ENCODE data around the gene CD200R1. TPM values are rescaled to one million over a fixed set of nuclear protein-coding genes. Genes with fewer than 3 reads are reported as not detected.

The CD200R1 gene
- total RNA-seq, 1 experiment from 2014 or later = 0.05 TPM

DNA sequence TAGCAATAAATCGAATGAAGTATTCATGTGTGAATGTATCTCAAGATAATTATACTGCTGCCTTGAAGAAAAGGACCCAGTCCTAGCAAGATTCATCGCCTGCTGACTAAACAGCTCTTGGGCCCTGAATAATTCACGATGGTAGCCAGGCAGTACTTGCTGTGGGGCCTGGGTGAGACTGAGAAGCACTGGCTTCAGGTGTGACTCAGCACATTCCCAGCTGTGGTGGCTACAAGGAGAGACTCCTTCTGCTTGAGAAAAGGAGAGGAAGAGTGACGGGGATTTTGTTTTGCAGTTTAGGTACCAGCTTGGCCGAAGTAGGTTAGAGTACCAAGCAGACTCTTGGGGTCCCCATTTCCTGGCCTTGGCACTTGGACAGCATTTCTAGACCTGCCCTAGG lies 80.6 kb downstream of the CD200R1 start:
- TF ChIP-seq, protein P1, sequence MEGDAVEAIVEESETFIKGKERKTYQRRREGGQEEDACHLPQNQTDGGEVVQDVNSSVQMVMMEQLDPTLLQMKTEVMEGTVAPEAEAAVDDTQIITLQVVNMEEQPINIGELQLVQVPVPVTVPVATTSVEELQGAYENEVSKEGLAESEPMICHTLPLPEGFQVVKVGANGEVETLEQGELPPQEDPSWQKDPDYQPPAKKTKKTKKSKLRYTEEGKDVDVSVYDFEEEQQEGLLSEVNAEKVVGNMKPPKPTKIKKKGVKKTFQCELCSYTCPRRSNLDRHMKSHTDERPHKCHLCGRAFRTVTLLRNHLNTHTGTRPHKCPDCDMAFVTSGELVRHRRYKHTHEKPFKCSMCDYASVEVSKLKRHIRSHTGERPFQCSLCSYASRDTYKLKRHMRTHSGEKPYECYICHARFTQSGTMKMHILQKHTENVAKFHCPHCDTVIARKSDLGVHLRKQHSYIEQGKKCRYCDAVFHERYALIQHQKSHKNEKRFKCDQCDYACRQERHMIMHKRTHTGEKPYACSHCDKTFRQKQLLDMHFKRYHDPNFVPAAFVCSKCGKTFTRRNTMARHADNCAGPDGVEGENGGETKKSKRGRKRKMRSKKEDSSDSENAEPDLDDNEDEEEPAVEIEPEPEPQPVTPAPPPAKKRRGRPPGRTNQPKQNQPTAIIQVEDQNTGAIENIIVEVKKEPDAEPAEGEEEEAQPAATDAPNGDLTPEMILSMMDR (IDR thresholded peaks at IDR 0.05) = no peak
- no peak for TF ChIP-seq SIN3A (IDR thresholded peaks at IDR 0.05; ENCODE audit: borderline replicate concordance, insufficient read depth, low read depth, low read length)
- no peak for TF ChIP-seq TCF7L2 (IDR thresholded peaks at IDR 0.05; ENCODE audit: low read depth, low read length)
- TF ChIP-seq, protein P2, sequence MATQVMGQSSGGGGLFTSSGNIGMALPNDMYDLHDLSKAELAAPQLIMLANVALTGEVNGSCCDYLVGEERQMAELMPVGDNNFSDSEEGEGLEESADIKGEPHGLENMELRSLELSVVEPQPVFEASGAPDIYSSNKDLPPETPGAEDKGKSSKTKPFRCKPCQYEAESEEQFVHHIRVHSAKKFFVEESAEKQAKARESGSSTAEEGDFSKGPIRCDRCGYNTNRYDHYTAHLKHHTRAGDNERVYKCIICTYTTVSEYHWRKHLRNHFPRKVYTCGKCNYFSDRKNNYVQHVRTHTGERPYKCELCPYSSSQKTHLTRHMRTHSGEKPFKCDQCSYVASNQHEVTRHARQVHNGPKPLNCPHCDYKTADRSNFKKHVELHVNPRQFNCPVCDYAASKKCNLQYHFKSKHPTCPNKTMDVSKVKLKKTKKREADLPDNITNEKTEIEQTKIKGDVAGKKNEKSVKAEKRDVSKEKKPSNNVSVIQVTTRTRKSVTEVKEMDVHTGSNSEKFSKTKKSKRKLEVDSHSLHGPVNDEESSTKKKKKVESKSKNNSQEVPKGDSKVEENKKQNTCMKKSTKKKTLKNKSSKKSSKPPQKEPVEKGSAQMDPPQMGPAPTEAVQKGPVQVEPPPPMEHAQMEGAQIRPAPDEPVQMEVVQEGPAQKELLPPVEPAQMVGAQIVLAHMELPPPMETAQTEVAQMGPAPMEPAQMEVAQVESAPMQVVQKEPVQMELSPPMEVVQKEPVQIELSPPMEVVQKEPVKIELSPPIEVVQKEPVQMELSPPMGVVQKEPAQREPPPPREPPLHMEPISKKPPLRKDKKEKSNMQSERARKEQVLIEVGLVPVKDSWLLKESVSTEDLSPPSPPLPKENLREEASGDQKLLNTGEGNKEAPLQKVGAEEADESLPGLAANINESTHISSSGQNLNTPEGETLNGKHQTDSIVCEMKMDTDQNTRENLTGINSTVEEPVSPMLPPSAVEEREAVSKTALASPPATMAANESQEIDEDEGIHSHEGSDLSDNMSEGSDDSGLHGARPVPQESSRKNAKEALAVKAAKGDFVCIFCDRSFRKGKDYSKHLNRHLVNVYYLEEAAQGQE (IDR thresholded peaks at IDR 0.05; ENCODE audit: insufficient read depth in 1 of 2, low read depth in 2 of 2, low read length in 1 of 2) = no peak
- no peak for TF ChIP-seq POLR2AphosphoS5 (IDR thresholded peaks at IDR 0.05; ENCODE audit: low read depth, low read length)
- intact Hi-C loops (cut with micrococcal nuclease; ENCODE audit: unreplicated experiment) (no loop called here), in situ Hi-C loops (cut with HindIII; ENCODE audit: low pct_unique_long_range_greater_than_20kb, low sequenced_read_pairs) (no loop called here)
- ChIA-PET POLR2A (no interaction called here), CTCF (no interaction called here)
- no TSS peak for BruUV-seq (replicated peaks)
- no peak for DNase-seq (ENCODE audit: low read depth, low spot score)
- Histone ChIP-seq H3K27ac (ENCODE audit: low read length) (no peak overlapping the region), H3K4me1 (ENCODE audit: control insufficient read depth, insufficient read depth, low read length) (no peaks in the 10 kb centered on the region), H3K27me3 (ENCODE audit: control insufficient read depth, insufficient read depth, low read length) (no peaks in the 10 kb centered on the region), H3K9me3 (ENCODE audit: control insufficient read depth, insufficient read depth, low read depth, low read length) (no peaks in the 10 kb centered on the region), H3K36me3 (ENCODE audit: control insufficient read depth, insufficient read depth, low read length) (no peaks in the 10 kb centered on the region), H3K4me3 (ENCODE audit: low read depth in 2 of 2, low read length in 2 of 2) (no peak overlapping the region)
- no peak for ATAC-seq

DNA sequence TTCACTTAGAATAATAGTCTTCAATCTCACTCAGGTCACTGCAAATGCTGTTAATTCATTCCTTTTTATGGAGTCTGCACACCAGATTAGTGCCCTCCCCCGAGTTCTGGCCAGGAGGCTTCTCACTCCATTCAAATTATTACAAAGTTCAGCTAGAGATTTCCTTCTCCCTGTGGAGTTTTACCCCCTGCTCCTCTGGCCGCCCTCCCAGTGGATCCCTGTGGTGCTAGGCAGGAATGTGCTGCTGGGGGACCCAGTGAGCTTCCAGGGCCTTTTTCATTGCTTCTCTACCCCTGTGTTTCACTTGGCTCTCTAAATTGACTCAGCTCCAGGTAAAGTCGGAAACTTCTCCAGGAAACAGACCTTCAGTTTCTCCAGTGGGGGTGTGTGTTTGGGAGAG lies 85.5 kb downstream of the CD200R1 start:
- DNase-seq (ENCODE audit: low read depth, low spot score) = no peak
- Histone ChIP-seq H3K27me3 (ENCODE audit: control insufficient read depth, insufficient read depth, low read length) (no peaks in the 10 kb centered on the region), H3K36me3 (ENCODE audit: control insufficient read depth, insufficient read depth, low read length) (no peaks in the 10 kb centered on the region), H3K9me3 (ENCODE audit: control insufficient read depth, insufficient read depth, low read depth, low read length) (no peaks in the 10 kb centered on the region), H3K4me1 (ENCODE audit: control insufficient read depth, insufficient read depth, low read length) (no peaks in the 10 kb centered on the region), H3K27ac (ENCODE audit: low read length) (no peak overlapping the region), H3K4me3 (ENCODE audit: low read depth in 2 of 2, low read length in 2 of 2) (no peak overlapping the region)
- BruUV-seq (replicated peaks) = no TSS peak
- ChIA-PET CTCF (no interaction called here), POLR2A (no interaction called here)
- TF ChIP-seq, protein P2 (IDR thresholded peaks at IDR 0.05; ENCODE audit: insufficient read depth in 1 of 2, low read depth in 2 of 2, low read length in 1 of 2) = no peak
- TF ChIP-seq SIN3A (IDR thresholded peaks at IDR 0.05; ENCODE audit: borderline replicate concordance, insufficient read depth, low read depth, low read length) (no peak), TCF7L2 (IDR thresholded peaks at IDR 0.05; ENCODE audit: low read depth, low read length) (no peak), POLR2AphosphoS5 (IDR thresholded peaks at IDR 0.05; ENCODE audit: low read depth, low read length) (no peak)
- TF ChIP-seq, protein P1 (IDR thresholded peaks at IDR 0.05) = no peak
- intact Hi-C loops (cut with micrococcal nuclease; ENCODE audit: unreplicated experiment) = no loop called here
- no peak for ATAC-seq
- in situ Hi-C loops (cut with HindIII; ENCODE audit: low pct_unique_long_range_greater_than_20kb, low sequenced_read_pairs) = no loop called here
